KG1 (cell line): Measurements from ENCODE around the gene IL1A.

ENCODE experiments used
- DNase-seq: peaks from one replicate; lab custom pipeline; 2025; lab: John Stamatoyannopoulos, UW

IL1A gene

GRCh38 chr2:112726487-112727190 lies 57.7 kb downstream of the IL1A start:
- peak; percentile 87 for DNase-seq

- no peak for DNase-seq
Observed at GRCh38 chr2:112725545-112726457, 58.5 kb downstream of the IL1A start.

- peak; percentile 33 for DNase-seq
Observed at GRCh38 chr2:112724591-112725525, 59.4 kb downstream of the IL1A start.

GRCh38 chr2:112723995-112724394 lies 60.3 kb downstream of the IL1A start:
- DNase-seq = no peak
